OCI-LY1 (cell line): ENCODE data around the gene RBM28.

Experiments used
- CTCF ChIP-seq: fragments of 200-600 bp; sonication (generic), shearing (Covaris generic); IDR thresholded peaks from 2 replicates; pipeline ENCODE4 v1.5.1; 2017; ENCODE audit warnings: mild to moderate bottlenecking, antibody characterized with exemption, low read length, moderate library complexity, mixed read lengths
- EZH2 ChIP-seq: fragments of 200-600 bp; sonication (generic), shearing (Covaris generic); IDR thresholded peaks from 2 replicates; pipeline ENCODE4 v1.8.0; 2017; ENCODE audit warnings: borderline replicate concordance, mixed run types, mild to moderate bottlenecking, antibody characterized with exemption, low read length, moderate library complexity, mixed read lengths

GRCh38 chr7:128268233-128268632, 75.5 kb downstream of the RBM28 start:
- TF ChIP-seq CTCF (no peak), EZH2 (no peak)
